Measurements from ENCODE around the gene CEP85. TPM values are rescaled to one million over a fixed set of nuclear protein-coding genes. Genes with fewer than 3 reads are reported as not detected.

The CEP85 gene, protein sequence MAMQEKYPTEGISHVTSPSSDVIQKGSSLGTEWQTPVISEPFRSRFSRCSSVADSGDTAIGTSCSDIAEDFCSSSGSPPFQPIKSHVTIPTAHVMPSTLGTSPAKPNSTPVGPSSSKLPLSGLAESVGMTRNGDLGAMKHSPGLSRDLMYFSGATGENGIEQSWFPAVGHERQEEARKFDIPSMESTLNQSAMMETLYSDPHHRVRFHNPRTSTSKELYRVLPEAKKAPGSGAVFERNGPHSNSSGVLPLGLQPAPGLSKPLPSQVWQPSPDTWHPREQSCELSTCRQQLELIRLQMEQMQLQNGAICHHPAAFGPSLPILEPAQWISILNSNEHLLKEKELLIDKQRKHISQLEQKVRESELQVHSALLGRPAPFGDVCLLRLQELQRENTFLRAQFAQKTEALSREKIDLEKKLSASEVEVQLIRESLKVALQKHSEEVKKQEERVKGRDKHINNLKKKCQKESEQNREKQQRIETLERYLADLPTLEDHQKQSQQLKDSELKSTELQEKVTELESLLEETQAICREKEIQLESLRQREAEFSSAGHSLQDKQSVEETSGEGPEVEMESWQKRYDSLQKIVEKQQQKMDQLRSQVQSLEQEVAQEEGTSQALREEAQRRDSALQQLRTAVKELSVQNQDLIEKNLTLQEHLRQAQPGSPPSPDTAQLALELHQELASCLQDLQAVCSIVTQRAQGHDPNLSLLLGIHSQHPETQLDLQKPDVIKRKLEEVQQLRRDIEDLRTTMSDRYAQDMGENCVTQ
- total RNA-seq (2013) = 21.0 TPM
- polyA plus RNA-seq (10 to 100 TPM in 2 of 3 donors, 1 to 10 TPM in 1; 8.2 to 32.5 (median 10.9) TPM), polyA minus RNA-seq (13.4 and 19.6 TPM in 2 replicates), total RNA-seq (4.0 to 42.2 (median 24.9) reads per million in 11 experiments)

GRCh38 chr1:26233903-26234643 is at the start of gene CEP85:
TSS of gene CEP85 (plus strand) at chr1:26234200. CDS start at chr1:26239784, 5,584 bp downstream.
- H3K79me2 ChIP-seq (ENCODE audit: insufficient read depth, low read length) = peaks cover 49% of the 10 kb centered on the region
- Mint-ChIP-seq H3K27ac (peak within 1 kb of the TSS; percentile 91 to 97 (median 96)), H3K9me3 (peaks cover 0 to 7% (median 6%) of the 10 kb centered on the region in 7 donors), H3K4me3 (peak within 1 kb of the TSS; percentile 99), H3K27me3 (ENCODE audit: low read depth in 3 of 3) (peaks cover 0 to 2% (median 2%) of the 10 kb centered on the region in 3 donors), H3K4me1 (peaks cover 32% of the 10 kb centered on the region), H3K36me3 (no peaks in the 10 kb centered on the region)
- peak within 1 kb of the TSS; percentile 98 for H2AFZ ChIP-seq (ENCODE audit: insufficient read depth, low read depth, low read length, poor library complexity, severe bottlenecking)
- H3K9me3 ChIP-seq (replicated peaks in 1 of 2; ENCODE audit: control insufficient read depth in 1 of 2, insufficient read depth in 1 of 2, low read length in 2 of 2) = peaks cover 0 to 8% of the 10 kb centered on the region in 2 donors
- H3K36me3 ChIP-seq (replicated peaks in 1 of 2; ENCODE audit: control insufficient read depth in 1 of 2, insufficient read depth in 2 of 2, low read length in 2 of 2) = no peaks in the 10 kb centered on the region
- H3K27ac ChIP-seq (ENCODE audit: low read depth in 1 of 2, low read length in 2 of 2) = peak within 1 kb of the TSS; percentile 70 to 98
- peaks cover 29 to 39% of the 10 kb centered on the region in 2 donors for H3K4me1 ChIP-seq (ENCODE audit: control insufficient read depth in 1 of 2, insufficient read depth in 2 of 2, low read length in 2 of 2)
- peak within 1 kb of the TSS; percentile 94 for H3K4me2 ChIP-seq (replicated peaks; ENCODE audit: extremely low read depth, low read length, poor library complexity, severe bottlenecking)
- H4K20me1 ChIP-seq (ENCODE audit: insufficient read depth, low read length) = no peaks in the 10 kb centered on the region
- whole genome bisulfite sequencing (ENCODE audit: insufficient coverage) = under 1% methylated on average over 71 of the region's 73 CpGs
- H3K4me3 ChIP-seq (replicated peaks in 1 of 3; ENCODE audit: low read depth in 2 of 3, low read length in 3 of 3) = peak within 1 kb of the TSS; percentile 65 to 98 (median 81)
- no peaks in the 10 kb centered on the region for H3K27me3 ChIP-seq (ENCODE audit: control insufficient read depth in 2 of 2, insufficient read depth in 2 of 2, low read length in 2 of 2)
- peak; percentile 95 to 97 (median 97) for DNase-seq
- intact Hi-C loops (cut with micrococcal nuclease) = loop anchor here in 1 of 2 donors (2.0 to 5.0 kb wide), 2 partner anchors 41 to 67 kb away; partner anchors contain the start of genes C1orf232 and ZNF593
- H3K9ac ChIP-seq (ENCODE audit: insufficient read depth, low read length, poor library complexity, severe bottlenecking) = peak within 1 kb of the TSS; percentile 91
- peak; percentile 52 for TF ChIP-seq CTCF (IDR thresholded peaks at IDR 0.05)

Measured in CD14-positive monocyte (primary cell).